NCI-H748 treated with DMSO at 0.1 percent for 48 hours (cell line): Measurements from ENCODE around the gene RAPGEF4.
"Not testable (repeated sequence)": the region's sequence is repeated elsewhere in the genome, so short reads cannot be mapped to it uniquely, and the experiment has no call there.

ENCODE experiments used
- DNase-seq: peaks from one replicate; lab custom pipeline; 2025; lab: John Stamatoyannopoulos, UW

RAPGEF4 gene

DNA sequence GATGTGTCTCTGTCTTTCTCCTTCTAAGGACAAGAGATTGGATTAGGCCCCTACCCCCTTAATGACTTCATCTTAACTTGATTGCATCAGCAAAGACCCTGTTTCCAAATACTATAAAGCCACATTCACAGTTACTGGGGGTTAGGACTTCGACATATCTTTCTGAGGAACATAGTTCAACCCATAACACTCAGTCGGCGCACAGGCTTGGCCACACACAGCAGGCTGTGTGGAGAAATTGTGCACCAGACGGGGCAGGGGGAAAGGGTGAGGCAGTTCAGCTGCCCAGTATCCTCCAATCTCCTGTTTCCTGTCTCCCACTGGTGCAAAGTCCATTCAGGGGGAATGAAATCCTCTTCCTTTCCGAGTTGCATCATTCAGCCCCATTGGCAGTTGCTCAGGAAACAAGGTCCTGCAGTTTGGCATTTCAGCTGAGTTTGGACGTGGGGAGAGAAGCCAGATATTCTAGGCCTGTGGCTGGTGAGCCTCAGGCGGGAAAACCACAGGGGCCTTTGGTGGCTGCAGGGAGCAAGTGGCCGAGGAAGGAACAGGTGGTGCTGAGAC lies 9.4 kb upstream of the RAPGEF4 start:
- no peak for DNase-seq

DNA sequence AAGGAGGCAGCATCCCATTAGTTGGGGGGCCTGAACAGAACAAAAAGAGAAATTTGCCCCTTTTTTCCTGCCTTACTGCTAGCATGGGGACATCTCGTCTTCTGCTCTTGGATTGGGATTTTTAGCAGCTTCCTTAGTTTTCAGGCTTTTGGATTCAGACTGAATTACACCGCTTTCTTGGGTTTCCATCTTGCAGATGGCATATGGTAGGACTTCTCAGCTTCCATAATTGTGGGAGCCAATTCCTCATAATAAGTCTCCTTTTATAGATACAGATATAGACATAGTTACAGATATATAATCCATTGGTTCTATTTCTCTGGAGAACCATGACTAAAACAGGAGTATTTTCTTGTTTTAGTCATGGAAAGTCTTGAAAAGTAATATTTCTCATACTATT lies 5.2 kb upstream of the RAPGEF4 start:
- no peak for DNase-seq

DNA sequence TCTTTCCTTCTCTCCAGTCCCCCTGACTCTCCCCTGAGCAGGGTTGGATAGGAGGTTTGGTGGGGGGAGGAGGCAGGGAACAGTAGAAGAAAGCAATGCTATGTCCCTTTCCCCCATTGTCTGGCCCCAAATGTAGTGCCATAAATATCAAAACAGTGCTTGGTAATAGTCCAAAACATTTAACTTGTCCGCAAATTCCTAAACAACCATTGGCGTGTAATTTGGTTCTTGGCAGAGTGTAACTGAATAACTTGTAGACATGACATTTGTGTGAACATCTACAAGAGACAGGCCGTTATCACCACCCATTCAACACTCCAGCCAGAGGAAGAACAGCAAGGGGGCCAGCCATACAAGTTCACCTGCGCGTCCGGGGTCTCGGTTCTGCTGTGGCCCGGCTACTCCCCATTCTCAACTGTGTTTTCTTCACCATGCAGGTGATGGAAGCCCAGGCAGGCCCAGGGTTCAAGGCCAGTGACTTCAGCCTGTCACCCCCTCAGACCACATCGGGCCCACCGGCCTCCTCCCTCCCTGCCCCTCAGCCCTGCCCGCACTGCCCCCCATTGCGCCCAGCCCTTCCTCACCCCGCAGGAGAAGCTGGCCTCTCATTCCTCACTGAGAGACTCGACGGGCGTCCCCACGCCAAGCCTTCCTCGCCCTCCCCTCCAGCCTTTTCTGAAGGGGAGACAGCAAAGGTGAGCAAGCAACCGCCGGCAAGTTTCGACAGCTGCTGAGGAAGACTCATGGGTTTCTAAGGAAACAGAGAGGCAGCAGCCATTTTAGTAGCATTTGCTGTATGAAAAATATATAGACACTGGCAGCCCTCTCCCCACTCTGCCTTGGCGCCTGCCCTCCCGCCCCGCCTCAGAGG lies 699 bp upstream of the RAPGEF4 start:
- no peak for DNase-seq

DNA sequence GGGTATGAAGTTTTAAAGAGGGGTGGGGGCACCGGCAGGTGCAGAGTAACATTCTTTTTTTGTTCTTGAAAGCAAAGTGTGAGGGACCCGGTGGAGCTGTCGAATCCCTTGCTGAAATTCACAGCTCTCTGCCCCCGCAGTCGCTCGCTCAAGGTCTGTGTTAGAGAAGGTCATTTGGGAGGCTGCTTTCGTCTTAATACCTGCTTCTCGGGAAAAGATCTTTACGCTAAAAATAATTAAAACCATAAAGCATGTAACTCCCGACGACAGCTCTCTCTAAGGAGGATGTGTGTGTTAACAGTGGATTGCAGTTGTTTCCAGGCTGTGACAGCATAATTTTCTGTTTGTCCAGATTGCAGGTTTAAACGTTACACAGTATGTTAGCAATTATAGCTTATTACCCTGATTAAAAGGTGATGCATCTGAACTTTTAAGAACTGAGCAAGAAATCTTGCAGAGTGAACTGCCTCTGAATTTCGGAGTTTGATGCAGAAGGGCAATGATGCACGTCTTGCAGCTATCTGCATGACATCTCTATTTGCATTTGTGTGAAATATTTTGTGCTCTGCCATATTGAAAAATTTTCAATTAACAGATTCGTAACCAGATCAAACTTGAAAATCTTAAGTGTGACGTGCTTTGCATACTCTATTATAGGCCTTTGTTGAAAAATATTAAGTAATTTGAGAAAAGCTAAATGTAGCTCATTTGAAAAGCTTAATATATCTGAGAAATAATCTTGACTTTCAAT lies 954 bp downstream of the RAPGEF4 start:
- no peak for DNase-seq

DNA sequence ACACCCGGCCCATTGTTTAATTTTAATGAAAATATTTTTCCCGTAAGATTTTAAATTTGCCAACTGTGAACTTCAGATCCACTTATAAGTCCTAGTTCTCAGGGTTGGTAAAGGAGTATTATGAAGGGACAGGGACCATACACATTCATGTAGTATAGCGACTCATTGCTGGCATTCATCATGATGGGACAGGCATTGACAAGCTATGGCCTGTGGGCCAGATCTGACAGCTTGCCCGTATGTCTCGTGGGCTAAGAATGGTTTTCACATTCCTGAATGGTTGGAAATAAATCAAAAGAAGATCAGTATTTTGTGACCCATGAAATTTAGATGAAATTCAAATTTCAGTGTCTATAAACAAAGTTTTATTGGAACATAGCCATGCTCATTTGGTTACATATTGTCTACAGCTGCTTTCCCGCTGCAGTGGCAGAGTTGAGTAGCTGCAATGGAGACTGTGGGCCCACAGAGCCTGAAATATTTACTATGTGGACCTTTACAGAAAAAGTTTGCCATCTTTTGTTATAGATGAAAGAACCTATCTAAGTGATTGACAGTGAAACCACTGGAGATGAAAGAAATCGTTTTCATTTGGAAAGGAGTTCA lies 4.1 kb downstream of the RAPGEF4 start:
- DNase-seq = no peak

DNA sequence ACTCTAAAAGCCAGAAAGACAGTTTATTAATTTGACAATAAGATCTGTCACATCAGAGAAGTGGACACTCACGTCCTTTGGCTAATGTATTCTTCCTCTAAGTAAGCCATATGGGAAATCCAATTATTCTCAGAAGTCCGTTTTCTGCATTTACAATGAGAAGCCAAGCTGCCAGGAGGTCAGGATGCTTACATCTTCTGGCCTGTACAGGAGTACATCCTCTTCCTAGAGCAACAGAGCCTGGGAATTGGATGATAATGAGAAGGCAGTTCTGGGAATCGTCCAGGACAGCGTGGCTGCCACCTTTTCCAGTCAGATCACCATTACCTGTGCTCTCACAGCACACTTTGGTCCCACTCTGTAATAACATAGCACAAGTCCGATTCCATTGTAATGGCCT lies 5.2 kb downstream of the RAPGEF4 start:
- no peak for DNase-seq

DNA sequence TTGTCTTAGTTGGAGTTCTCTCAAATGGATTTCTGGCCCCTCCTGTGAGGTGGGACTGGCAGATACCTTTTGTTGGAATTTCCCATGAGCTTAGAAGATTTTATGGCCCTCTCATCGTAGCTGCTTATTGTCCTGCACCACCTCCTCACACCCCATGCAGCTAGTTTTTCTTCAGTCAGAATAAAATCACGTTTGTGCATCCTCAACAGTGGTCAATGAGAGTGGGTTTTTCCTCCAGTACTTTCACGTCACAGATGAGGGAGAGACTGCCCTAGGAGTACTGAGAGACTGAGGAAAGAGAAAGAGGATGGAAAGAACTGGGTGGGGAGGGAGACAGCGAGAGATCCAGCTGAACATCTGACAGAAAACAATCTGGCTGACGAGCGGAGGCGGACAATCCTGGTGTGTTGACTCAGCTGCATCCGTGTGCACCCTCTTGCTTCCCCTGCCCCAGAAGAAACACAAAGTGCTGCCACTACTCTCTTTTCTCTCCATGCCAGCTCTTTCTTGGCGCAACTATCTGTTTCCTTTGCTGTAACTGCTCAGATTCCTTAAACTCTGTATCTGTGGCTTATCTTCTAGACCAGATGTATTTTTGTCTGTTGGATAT lies 7.4 kb downstream of the RAPGEF4 start:
- DNase-seq = peak; percentile 86

DNA sequence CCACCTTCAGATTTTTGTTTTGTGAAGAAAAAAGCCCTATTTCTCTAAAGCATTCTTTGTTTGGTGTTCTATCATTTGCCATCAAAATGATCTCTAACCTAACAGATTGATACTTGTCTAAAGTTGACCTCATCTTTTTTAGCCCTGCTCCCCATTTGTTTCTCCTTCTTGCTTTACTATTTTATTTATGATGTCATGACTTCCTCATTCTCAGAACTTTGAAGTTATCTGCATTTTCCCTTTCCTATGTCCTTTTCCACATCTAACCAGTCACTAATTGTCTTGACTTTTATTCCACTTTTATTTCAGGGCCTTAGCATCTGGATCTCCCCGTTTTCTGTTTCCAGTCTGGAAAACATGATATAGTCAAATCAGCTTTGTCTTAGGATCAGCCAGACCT lies 8.3 kb downstream of the RAPGEF4 start:
- DNase-seq = no peak

DNA sequence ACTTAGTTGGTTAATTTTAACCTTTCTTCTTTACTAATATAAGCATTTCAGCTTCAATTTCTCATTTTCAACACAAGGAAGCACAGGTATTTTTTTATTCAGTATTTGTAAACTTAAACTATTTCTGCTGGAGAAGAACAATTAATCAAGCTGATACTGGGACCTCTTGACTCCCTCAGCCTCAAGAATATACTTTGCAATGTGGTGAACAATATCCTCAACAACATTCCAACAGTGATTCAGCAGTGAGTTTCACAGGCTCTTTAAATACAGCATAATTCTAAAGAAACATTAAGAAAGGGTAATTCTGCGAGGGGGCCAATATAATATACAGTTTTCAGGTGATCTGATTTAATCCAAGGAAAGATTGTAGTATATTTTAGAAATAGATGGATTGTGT lies 10.0 kb downstream of the RAPGEF4 start:
- no peak for DNase-seq

DNA sequence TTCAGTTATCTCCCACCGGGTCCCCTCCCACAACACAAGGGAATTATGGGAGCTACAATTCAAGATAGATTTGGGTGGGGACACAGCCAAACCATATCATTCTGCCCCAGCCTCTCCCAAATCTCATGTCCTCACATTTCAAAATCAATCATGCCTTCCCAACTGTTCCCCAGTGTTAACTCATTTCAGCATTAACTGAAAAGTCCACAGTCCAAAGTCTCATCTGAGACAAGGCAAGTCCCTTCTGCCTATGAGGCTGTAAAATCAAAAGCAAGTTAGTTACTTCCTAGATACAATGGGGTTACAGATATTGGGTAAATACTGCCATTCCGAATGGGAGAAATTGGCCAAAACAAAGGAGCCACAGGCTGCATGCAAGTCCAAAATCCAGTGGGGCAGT lies 12.9 kb downstream of the RAPGEF4 start:
- DNase-seq = not testable (repeated sequence)

DNA sequence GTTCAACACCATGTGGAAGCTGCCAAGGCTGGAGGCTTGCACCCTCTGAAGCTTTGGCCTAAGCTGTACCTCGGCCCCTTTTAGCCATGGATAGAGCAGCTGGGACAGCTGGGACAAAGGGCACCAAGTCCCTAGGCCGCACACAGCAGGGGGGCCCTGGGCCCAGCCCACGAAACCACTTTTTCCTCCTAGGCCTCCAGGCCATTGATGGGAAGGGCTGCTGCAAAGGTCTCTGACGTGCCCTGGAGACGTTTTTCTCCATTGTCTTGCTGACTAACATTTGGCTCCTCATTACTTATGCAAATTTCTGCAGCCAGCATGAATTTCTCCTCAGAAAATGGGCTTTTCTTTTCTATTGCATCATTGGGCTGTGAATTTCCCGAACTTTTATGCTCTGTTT lies 13.7 kb downstream of the RAPGEF4 start:
- DNase-seq = no peak

DNA sequence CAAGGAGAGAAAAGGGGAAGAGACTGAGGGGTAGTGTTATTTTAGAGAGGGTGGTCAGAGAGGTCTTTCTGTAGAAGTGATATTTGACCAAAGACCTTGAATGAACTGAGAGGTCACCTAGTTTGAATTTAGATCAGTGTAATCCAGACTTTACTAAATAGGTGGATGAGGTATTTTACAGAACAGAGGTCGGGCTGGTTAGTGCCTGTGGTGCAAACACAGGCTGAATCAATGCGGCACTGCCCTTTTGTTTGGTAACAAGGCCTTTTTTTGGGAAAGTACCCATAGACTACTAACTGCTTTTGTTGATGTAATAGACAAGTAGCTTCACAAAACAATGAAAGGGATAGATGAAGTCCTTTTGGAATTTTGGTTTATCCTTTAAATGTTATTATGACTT lies 15.9 kb downstream of the RAPGEF4 start:
- DNase-seq = no peak

DNA sequence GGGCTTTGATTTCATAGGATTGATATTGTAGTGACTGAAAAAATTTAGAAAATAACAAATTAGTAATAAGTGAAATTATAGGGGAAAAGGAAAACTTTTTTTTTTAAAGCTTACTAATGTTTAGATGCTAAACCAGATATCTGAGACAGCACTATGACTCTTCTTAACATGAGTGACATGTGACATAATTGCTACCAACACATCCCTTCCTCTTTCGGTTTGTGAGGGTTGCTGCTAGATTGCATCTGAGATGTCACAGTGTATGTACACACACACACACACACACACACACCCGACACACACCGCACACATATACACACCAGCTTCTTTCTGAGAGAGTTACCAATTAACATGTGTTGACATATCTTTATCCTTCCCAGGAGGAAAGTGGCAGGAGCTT lies 18.0 kb downstream of the RAPGEF4 start:
- no peak for DNase-seq

DNA sequence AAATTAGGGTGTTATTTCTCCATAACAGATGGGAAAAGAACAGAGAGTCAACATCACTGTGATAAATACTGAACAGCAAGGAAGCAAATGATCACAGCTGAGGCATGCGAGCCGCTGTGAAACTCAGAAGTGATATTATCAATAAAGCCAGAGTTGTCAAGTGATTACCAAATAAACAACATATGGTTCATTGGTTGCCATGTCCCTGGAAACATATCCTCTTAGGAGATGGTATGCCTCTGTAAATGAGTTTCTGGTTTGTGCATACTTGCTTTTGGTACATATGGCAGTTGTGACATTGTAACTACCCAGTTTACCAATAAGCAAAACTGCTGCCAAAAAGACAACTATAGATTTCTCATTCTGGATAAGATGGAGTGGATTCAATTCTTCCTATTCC lies 23.8 kb downstream of the RAPGEF4 start:
- DNase-seq = no peak

DNA sequence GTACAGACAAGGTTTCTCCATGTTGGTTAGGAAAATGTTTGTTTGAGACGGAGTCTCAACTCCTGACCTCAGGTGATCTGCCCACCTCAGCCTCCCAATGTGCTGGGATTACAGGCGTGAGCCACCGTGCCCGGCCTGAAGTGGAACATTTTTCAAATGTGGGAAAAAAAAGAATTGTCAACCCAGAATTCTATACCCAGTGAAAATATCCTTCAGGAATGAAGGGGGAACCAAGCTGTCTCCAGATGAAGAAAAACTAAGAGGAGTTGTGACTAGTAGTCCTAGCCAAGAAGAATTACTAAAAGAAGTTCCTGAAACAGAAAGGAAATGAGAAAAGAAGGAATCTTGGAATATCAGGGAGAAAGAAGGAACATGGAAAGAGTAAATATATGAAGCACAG lies 25.7 kb downstream of the RAPGEF4 start:
- no peak for DNase-seq

DNA sequence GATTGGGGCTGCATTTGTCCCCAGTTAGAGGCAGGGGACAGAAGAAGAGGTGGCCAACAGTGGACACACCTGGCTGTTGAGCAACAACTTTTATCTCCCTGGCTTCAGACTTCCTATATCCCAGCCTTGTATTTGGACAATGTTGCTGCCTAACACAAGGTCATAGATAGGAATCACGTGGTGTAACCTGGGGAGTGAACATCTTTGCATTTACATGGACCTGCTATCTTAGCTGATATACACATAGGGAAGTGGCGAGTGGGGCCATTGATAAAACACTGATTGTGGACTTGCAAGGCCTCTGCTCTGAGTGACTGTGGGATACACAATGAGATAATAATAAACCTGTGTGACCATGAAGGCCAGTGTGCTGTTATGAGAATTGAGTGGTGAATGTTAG lies 26.9 kb downstream of the RAPGEF4 start:
- DNase-seq = no peak

DNA sequence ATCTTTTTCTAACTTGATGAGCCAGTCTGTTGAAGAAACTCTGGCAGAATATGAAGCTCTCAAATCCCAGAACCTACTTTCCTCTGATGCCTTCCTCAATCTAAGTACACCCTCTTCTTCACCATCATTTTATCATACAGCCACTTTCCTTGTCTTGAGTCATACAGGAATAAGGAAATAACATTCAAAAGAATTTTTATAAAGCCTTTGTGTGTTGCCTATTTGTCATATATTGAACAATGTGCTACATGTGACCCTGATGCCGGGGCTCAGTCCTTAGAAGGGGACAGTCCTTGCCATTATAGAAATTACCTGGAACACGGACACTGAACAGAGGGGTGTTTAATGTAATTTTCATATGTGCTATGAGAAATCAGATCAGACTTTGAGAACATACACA lies 27.4 kb downstream of the RAPGEF4 start:
- DNase-seq = no peak

DNA sequence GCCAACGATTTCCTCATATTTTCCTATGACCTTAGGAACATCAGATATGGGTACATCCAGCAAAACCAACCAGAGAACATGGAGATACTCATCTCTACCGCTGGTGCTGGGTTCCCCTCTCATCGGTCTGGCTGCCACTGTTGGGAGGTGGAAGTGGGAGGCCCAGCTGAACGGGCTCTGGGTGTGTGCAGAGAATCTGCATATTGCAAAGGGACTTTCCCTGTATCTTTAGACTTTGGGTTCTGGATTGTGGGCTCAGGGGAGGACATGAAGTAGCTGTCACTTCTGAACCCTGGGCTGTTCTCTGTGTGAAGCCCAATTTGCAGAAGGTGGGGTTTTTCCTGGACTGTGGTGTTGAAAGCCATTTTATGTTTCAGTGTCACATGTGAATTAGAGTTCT lies 30.0 kb downstream of the RAPGEF4 start:
- no peak for DNase-seq

DNA sequence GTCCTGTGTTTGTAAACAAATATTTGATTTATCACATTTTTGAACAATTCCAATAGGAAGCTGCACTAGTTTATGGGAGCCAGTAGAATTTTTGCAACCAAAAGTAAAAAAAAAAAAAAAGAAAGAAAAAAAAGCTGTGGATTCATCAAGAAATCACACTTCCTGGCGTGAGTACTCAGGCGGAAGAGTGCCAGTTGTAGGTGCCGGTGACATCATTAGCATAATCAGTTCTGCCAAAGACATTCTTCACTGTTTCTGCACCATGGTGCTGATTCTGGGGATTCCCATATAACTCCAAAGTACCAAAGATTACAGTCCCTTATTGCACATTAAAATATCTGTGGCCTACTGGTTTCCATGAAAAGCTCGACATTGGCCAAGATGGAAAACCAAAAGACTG lies 32.8 kb downstream of the RAPGEF4 start:
- DNase-seq = no peak

DNA sequence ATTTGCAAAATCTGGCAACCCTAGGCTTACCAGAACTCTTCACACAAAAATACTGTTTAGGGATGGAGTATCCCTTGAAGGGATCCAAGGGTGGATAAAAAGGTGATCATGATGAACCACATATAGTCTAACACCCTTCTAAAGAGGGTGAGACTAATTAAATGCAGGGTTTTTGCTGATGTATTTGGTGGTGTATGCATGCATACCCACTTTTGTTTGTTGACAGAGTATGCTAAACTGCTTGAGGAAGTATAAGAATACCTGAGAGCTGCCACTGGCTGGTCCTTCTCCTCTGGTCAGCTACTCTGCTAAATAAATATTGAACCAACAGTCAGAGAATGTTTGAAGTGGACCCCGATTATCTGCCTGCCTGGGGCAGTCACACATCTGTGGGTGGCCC lies 34.2 kb downstream of the RAPGEF4 start:
- no peak for DNase-seq

DNA sequence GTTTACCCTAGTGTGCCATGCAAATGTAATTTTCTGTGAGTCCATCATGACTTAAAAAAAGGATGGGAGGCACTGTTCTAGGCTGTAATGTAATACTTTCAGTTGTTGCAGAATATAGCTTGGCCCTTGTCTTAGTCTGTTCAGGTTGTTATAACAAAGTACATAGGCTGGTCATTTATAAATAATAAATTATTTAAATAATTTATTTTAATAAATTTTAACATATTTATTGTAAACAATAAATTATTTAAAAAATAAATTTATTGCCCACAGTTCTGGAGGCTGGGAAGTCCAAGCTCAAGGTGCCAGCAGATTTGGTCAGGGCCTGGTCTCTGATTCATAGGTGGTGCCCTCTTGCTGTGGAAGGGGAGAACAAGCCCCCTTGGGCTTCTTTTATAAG lies 35.2 kb downstream of the RAPGEF4 start:
- DNase-seq = no peak

DNA sequence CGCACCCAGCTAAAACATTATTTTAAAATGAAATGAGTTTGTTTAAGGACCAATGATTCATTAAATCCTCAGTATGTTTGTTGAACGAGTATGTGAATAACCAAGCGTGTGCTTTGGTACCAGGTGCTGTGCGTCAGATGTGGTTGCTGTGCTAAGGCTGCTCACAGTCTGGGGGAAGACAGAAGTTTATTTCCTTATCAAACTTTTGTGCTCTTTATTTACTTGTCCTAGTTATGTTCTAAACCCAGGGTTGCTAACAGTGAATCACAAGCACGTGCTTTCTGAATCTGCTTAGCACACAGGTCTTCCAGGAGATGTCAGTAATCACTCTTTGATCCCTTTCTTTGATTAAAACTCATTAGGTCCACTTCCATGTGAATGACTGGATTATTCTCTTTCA lies 37.0 kb downstream of the RAPGEF4 start:
- no peak for DNase-seq
